ENCODE data around the gene SASS6.

Gene SASS6

DNA sequence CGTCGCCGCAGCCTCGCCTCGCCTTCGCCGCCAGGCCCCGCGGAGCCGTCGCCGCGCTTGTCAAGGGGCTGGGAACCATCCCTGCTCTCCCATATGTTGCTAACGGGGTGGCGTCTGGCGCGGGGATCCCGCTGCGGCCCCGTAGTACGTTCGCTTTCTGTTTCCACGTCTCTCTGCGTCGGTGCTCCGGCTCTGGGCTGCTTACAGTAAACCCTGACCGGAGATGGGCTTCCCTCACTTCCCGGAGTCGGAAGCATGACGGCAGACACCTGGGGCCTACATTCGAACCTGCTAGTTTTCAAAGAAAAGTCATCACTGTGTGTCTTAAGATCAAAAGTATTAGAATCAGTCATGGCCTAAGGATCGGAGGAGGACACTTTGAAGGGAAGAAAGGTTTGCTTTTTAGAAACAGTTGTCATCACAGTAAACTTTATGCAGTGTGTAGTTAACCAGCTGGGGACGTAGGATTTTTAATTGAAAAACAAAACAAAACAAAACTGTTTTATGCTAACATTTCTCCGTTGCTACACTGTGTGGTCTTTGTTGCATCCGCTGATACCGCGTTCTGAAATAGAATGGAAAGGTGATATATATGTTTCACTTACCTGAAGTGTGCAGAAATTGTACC lies 94.0 kb downstream of the SASS6 start:
- peak; percentile 31 for DNase-seq

DNA sequence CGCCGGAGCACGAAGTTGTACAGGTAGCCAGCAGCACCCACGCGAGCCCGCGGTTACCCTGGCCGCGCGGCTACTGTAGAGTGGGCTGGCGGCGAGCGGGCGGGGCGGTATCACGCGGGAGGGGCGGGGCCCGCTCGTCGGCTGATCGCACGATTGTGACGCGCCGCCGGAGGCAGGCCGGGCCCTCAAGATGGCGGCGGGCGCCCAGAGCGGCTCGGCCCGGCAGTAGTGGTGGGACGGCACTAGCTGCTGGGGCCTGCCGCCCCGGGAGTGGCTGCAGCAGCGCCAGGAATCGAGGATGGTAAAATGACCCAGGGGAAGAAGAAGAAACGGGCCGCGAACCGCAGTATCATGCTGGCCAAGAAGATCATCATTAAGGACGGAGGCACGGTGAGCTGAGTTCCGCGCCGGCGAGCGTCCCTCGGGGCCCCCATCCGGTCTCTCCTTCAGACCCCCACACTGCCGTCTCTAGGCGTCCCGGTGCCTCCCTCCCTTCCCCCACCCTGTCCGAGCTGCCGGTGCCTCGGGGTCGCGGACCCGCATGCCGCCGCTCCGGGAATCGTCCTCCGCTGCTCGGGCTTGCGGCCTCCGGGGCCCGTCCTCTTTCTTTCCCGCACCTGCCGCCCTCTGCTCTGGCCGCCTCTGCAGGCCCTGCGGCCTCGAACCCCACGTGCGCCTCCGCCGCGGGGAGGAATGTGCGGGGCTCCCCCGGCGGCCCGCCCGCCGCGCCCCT lies 94.6 kb downstream of the SASS6 start:
- peak; percentile 87 for DNase-seq

DNA sequence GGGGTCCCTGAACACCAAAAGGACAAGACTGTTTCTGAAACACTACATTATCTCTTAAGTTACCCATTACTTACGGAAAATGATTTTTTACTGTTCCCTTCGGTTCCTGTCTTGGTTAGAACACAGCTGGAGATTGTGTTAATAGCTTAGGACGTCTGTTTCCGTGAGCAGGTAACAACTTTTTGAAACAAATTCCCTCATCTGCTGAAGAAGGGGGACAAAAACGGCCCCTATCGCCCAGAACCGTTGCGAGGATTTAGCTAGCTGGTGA lies 95.1 kb downstream of the SASS6 start:
- DNase-seq = no peak

DNA sequence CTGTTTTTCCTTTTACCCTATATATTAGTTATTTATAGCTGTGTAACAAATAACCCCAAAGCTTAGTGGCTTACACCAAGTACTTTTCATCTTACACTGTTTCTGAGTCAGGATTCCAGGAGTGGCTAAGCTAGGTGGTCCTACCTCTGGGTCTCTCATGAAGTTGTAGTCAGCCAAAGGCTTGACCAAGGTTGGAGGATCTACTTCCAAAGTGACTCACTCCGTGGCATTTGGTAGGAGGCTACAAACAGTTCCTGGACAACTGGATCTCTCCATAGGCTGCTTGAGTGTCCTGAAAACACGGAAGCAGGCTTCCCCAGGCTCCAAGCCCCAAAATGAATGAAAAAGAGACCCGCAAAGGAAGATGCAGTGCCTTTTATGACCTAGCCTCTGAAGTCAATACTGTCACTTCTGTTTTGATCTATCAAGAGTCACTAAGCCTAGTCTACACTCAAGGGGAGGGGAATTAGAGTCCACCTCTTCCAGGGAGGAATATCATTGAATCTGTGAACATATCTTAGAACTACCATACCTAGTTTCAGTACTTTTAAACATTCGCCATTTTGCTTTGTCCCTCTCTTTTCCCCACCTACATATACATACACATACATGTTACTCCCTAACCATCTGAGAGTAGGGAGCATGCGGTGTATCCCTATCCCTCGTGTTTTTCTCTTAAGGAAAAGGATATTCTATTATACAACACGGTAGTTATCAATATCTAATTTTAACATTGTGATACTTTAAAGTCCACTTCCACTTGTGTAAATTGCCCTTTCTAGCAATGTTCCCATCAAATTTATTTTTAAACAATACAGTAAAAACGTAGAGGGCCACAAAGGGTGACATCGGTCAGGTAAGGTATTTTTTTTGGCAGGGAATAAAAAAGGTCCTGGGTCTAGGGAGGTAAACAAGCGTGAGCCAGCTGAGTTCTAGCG lies 95.7 kb downstream of the SASS6 start:
- no peak for DNase-seq

DNA sequence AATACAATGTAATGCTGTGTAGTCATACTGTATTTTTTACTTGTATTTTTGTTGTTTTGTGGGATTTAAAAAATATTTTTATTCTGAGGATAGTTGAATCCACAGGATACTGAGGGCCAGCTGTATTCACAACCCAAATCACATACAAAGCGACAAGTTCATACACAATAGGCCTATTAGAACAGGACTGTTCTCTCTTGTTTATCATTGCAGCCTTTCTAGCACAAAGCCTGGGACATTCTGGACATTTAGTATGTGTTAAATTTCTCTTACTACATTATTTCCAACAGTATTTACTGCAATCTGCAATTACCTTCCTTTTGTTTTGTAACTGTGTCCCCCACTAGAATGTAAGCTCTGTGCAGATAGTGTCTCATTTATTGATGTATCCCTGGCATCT lies 97.5 kb downstream of the SASS6 start:
- no peak for DNase-seq

DNA sequence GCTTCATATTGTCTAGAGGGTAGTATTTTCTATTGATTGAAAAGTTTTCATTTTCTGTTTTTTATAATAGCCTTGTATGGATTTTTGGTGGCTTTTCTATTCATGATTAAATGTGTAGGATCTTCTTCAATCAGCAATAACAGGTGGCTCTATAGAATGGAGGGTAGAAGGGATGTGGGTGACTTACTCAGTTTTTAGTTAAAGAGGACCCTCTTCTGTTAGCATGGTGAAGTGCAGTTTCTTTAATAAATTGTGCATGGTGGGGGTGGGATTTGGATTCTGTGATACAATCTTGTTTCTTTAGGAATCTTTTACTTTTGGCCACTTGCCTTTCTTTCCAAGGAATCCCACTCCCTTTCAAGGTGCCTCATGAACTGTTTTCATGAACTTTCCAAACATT lies 98.3 kb downstream of the SASS6 start:
- DNase-seq = peak; percentile 5

All from GDM1 (cell line).